ENCODE results near the gene TBC1D26. TPM values are rescaled to one million over a fixed set of nuclear protein-coding genes. Genes with fewer than 3 reads are reported as not detected.
A peak's percentile ranks its signal among the peaks of the same experiment; 100 is the strongest.
"Not testable (repeated sequence)": the region's sequence is repeated elsewhere in the genome, so short reads cannot be mapped to it uniquely, and the experiment has no call there.

TBC1D26 gene
- total RNA-seq, 1 donor from 2014 or later = not detected

GRCh38 chr17:15741624-15742023 lies 9.5 kb downstream of the TBC1D26 start:
- intact Hi-C loops (cut with DNase I) = no loop called here
- DNase-seq = no peak
- no peak for ATAC-seq (ENCODE audit: poor library complexity)

GRCh38 chr17:15742051-15742795 lies 10.1 kb downstream of the TBC1D26 start:
- DNase-seq = no peak
- intact Hi-C loops (cut with DNase I) = no loop called here
- no peak for ATAC-seq (ENCODE audit: poor library complexity)

GRCh38 chr17:15742921-15743320 lies 10.8 kb downstream of the TBC1D26 start:
- intact Hi-C loops (cut with DNase I) = no loop called here
- ATAC-seq (ENCODE audit: poor library complexity) = no peak
- DNase-seq = no peak

- DNase-seq (no peak), ATAC-seq (ENCODE audit: poor library complexity) (no peak)
- intact Hi-C loops (cut with DNase I) = no loop called here
These were observed 12.1 kb downstream of the TBC1D26 start for GRCh38 chr17:15744074-15744676.

GRCh38 chr17:15744885-15745284 lies 12.8 kb downstream of the TBC1D26 start:
- ATAC-seq (ENCODE audit: poor library complexity) (no peak), DNase-seq (no peak)
- intact Hi-C loops (cut with DNase I) = no loop called here

GRCh38 chr17:15749403-15749802 lies 17.3 kb downstream of the TBC1D26 start:
- intact Hi-C loops (cut with DNase I); ATAC-seq (ENCODE audit: poor library complexity); DNase-seq: not testable (repeated sequence)

GRCh38 chr17:15768865-15769533 lies 36.9 kb downstream of the TBC1D26 start:
- peak; percentile 91 for ATAC-seq (ENCODE audit: poor library complexity)
- intact Hi-C loops (cut with DNase I); DNase-seq: not testable (repeated sequence)

- DNase-seq; intact Hi-C loops (cut with DNase I): not testable (repeated sequence)
- ATAC-seq (ENCODE audit: poor library complexity) = peak; percentile 64
These were observed 38.6 kb downstream of the TBC1D26 start for GRCh38 chr17:15770679-15771078.

- intact Hi-C loops (cut with DNase I) = no loop called here
- ATAC-seq (ENCODE audit: poor library complexity) (no peak), DNase-seq (no peak)
These were observed 44.8 kb downstream of the TBC1D26 start for GRCh38 chr17:15776871-15777270.

- DNase-seq = no peak
- no peak for ATAC-seq (ENCODE audit: poor library complexity)
- intact Hi-C loops (cut with DNase I) = no loop called here
These were observed 45.2 kb downstream of the TBC1D26 start for GRCh38 chr17:15777297-15777696.

GRCh38 chr17:15777717-15778116 lies 45.6 kb downstream of the TBC1D26 start:
- ATAC-seq (ENCODE audit: poor library complexity) = no peak
- no peak for DNase-seq
- intact Hi-C loops (cut with DNase I) = no loop called here

- DNase-seq (no peak), ATAC-seq (ENCODE audit: poor library complexity) (no peak)
- intact Hi-C loops (cut with DNase I) = no loop called here
These were observed 47.0 kb downstream of the TBC1D26 start for GRCh38 chr17:15779119-15779518.

GRCh38 chr17:15780188-15780587 lies 48.1 kb downstream of the TBC1D26 start:
- no peak for ATAC-seq (ENCODE audit: poor library complexity)
- no peak for DNase-seq
- intact Hi-C loops (cut with DNase I) = no loop called here

- intact Hi-C loops (cut with DNase I) = no loop called here
- DNase-seq (peak; percentile 85), ATAC-seq (ENCODE audit: poor library complexity) (peak; percentile 76)
These were observed 50.8 kb downstream of the TBC1D26 start for GRCh38 chr17:15782866-15783265.

- no peak for DNase-seq
- no peak for ATAC-seq (ENCODE audit: poor library complexity)
- intact Hi-C loops (cut with DNase I) = no loop called here
These were observed 51.4 kb downstream of the TBC1D26 start for GRCh38 chr17:15783461-15783860.

- peak; percentile 67 for DNase-seq
- ATAC-seq (ENCODE audit: poor library complexity); intact Hi-C loops (cut with DNase I): not testable (repeated sequence)
These were observed 52.3 kb downstream of the TBC1D26 start for GRCh38 chr17:15784351-15784750.

GRCh38 chr17:15787363-15788075 lies 55.4 kb downstream of the TBC1D26 start:
- ATAC-seq (ENCODE audit: poor library complexity); intact Hi-C loops (cut with DNase I); DNase-seq: not testable (repeated sequence)

- DNase-seq; intact Hi-C loops (cut with DNase I); ATAC-seq (ENCODE audit: poor library complexity): not testable (repeated sequence)
These were observed 56.3 kb downstream of the TBC1D26 start for GRCh38 chr17:15788365-15788764.
